ENCODE results near the gene ABHD2.
"Not testable (repeated sequence)": the region's sequence is repeated elsewhere in the genome, so short reads cannot be mapped to it uniquely, and the experiment has no call there.

ABHD2 gene

DNA sequence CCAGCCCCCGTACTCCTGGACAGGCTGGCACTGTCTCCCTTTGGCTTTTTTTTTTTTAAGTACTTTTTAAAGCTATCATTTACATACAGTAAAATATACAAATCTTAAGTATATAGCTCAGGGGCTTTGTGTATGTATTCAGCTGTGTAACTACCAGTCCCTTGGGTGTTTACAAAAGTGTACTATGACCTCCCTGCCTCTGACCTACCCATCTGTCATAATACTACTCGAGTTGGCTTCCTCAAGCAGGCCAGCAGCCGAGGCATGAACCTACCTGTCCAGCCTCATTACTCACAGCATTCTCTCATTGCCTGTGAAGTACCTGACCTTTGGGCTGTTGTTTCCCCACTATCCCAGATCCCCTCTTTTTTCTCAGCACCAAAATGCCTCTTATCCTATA is 33.2 kb downstream of the ABHD2 start:
- DNase-seq (ENCODE audit: low spot score) = peak; percentile 48

DNA sequence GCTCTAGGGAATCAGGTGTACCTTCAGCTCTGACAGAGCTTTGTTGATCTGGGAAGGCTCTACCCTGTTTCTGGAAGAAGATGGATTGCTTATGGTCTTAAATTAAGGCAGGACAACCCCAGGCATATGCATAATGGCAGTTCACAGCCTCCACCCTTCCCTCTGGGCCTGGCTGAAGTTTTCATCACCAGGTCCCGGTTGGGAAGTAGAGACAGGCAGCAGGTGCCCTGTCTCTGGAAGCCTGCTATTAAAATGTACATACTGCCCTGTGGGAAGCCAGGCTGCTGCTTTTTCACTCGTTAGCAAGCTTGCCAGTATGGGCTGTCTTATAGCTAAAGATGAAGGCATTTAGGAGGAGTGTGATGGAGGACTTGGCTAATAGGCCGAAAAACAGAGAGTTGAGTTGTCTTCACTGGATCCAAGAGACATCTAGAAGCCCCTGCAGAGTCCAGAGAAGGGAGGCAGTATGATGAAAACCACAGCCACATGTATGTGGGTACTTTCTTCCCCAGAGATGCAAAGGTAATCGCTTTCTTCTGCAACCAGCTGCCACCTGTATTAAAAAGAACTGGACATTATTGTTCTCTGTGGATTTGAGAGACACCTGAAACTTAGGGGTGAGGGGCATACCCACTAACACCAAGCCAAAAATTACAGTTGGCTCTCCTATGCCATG is 34.4 kb downstream of the ABHD2 start:
- no peak for DNase-seq (ENCODE audit: low spot score)

DNA sequence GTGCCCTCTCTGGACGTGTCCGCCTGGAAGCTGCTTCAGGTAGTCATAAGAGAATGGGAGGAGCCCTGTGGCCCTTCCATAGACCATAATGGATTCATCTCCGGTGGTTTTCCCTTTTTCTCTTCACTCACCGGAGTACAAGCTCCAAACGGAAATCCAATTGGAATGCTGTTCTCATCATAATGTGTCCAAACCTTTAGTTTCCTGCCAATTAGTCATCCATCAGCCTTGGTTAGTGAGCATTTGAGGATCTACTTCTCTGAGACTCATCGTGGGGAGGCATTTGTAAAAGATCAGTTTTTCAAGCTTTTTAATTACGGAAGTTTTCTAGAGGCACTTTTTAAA is 34.9 kb downstream of the ABHD2 start:
- DNase-seq (ENCODE audit: low spot score) = no peak

DNA sequence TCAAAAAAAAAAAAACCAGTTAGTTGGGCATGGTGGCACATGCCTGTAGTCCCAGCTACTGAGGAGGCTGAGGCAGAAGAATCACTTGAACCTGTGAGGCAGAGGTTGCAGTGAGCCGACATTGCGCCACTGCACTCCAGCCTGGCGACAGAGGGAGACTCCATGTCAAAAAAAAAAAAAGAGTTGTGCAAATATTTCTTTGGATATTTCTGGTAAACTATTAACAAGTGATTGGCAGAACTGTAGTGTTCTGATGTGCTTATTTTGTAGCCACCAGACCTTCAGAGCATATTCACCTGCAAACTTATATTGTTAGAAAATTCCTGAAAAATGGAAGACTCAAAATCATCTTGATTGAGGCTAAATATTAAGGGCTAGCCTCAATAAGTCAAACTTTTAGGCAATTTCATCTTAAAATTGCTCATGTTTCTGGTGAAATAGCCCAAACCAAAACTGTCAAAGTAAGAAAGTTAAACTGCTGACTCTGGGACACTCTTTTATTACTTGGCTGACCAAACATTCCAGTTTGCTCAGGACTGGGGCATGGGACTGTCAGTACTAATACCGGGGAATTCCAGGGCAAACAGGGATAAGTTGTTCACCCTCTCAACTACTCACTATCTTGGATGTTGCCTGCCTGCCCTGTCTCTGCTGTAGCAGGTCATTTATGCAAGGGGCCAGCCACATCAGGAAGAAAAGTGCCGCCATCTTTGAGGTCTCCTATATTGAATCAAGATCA is 37.0 kb downstream of the ABHD2 start:
- DNase-seq (ENCODE audit: low spot score) = peak; percentile 60

DNA sequence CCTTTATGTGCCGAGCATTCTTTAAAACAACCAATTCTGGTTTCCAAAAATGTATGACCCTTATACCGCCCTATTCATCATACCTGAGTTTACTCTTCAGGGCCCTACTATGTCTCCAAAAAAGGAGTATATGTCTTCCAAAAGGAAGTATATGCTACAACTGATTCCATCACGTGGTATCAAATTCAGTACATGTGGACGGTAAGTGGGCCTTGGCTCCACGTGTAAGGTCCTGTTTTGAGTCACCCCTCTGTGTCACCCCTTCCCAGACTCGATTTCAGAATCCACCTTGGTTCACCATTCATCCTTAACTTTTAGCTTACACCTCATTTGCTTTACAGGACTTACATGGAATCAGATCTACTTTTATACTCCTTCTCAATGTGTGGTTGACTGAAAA is 37.8 kb downstream of the ABHD2 start:
- DNase-seq (ENCODE audit: low spot score) = no peak

DNA sequence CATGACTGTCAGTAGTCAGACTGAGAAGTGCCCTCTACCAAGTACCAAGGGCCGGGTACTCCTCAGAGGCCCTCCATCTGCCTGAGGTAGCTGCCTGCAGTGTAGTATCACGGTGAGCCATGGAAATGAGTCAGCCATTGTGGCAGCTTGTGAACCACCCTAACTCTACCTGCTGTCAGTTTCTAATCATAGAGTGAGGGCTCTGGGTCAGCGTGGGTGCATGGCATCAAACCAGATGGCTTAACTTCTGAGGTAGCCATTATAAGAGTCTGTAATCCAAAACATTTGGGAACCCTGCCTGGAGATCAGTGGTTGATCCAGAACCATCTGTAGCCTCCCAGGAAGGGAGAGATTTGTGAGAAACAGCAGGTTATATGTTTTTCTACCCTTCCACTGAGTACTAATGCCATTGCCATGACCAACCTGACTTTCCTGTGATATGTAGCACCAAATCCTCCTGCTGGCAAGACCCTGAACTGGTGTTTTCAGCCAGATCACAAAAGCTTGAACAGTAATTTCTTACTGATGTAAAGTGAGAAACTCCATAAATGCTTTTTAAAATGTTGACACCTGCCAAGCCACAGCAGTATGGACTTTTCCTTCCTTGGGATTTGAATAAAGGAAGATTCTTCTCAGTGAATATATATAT is 38.9 kb downstream of the ABHD2 start:
- no peak for DNase-seq (ENCODE audit: low spot score)

DNA sequence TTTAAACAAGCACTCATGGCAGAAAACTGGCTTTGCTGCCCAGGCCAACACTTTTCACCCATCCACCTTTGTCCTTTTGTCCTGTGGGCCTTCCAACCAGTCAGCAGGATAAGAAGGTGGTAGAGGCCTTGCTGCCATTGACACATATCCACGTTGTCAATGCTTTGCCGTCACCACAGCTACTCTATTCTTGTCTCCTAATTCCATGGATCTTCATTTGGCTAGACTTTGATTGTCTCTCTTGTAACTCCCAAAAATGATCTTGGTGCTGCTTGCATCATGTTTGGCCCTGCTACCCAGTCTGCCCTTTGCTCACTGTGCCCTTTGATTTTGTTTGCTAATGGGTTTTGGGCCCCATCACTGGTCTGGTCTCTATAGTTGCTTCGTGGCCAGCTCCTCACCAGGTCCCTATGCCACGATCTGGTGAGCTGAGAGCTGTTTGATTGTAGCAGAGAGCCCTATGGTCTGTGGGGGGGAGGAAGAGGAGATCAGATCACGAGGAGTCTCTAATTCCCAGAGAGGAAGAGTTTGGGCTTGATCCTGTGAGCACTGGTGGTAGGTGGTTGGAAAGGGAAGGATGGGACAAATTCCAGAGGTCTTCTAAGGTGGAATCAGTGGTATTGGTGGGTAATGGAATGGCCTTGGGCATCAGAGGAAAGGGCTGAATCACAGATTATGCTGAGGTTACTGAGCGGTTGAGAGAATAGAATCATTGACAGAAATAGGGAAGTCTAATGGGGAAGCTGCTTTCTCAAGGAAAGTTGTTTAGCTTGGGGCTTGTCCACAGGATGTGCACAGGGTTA is 40.3 kb downstream of the ABHD2 start:
- no peak for DNase-seq (ENCODE audit: low spot score)

DNA sequence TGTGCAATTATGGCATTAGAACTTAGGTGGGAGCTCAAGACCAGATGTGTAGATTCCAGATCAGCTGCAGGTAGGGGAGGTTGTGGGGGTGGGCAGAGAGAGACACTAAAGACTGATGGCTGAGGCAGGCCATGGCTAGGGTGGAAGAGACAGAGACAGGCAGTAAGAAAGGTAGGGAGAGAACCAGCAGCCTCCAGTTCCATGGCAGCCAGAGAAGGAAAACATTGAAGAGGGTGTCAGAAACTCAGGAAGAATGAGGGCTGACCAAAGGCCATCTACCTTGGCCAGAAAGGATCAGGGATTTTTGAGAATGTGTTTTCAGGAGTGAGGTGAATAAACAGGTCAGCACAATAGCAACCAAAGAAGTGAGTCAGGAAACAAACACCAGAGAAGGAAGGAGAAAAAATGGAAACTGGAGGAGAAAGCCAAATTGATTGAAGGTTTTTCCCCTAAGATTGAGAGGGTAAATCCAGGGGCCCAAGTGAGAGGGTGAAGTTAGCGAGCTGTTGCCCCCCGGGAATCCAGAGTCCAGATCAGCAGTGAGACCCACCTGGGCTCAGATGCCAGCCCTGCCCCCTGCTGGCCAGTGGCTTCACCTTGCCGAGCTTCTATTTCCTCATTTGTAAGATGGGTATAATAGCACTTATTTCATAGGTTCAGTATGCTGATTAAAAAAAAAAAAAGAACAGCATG is 41.0 kb downstream of the ABHD2 start:
- peak; percentile 58 for DNase-seq (ENCODE audit: low spot score)

DNA sequence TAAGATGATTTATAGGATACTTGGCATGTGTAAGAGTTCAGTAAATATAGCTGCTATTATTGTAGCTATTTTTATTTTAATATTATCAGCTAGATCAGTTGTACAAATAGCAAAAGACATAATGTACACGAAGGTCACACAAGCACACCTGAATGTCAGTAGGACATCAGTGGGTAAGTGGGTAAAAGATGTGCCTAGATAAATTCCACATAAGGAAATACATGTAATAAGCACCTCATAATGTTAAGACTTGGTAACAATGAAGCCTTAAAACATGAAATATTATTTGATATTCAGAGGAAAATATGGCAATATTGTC is 41.5 kb downstream of the ABHD2 start:
- no peak for DNase-seq (ENCODE audit: low spot score)

DNA sequence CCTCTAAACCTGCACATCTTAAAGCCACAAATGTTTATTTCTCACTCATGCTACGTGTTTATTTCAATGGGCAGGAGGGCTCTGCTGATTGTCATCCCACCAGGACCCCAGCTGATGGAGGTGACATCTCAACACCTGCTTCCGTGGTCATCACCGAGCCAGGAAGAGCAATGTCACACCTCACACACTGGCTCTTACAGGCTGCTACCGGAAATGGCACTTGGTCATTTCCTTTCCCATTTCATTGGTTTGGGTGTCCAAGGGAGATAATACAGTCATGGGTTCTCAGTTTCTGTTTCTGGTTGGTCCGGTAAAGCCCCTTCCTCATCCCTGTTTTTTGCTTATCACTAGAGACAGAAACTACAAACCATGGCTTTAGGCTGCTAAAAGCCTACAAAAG is 41.9 kb downstream of the ABHD2 start:
- DNase-seq (ENCODE audit: low spot score) = no peak

DNA sequence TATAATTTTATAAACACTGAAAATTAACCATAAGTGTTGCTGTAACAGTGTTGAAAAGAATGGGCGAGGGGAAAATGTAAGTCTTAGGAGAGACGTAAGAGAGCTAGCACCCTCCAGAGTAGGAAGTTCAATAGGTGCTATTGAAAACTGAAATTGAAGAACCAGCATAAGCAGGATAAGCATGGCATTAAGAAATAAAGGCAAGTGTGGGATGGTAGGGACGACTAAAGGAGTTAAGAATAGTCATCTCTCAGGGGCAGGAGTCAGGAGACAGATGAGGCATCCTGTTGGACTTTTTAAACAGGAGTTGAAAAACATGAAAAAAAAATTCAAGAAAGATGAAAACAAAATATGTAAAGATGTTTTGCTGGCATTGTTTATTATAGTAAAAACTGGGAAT is 43.5 kb downstream of the ABHD2 start:
- DNase-seq (ENCODE audit: low spot score) = no peak

DNA sequence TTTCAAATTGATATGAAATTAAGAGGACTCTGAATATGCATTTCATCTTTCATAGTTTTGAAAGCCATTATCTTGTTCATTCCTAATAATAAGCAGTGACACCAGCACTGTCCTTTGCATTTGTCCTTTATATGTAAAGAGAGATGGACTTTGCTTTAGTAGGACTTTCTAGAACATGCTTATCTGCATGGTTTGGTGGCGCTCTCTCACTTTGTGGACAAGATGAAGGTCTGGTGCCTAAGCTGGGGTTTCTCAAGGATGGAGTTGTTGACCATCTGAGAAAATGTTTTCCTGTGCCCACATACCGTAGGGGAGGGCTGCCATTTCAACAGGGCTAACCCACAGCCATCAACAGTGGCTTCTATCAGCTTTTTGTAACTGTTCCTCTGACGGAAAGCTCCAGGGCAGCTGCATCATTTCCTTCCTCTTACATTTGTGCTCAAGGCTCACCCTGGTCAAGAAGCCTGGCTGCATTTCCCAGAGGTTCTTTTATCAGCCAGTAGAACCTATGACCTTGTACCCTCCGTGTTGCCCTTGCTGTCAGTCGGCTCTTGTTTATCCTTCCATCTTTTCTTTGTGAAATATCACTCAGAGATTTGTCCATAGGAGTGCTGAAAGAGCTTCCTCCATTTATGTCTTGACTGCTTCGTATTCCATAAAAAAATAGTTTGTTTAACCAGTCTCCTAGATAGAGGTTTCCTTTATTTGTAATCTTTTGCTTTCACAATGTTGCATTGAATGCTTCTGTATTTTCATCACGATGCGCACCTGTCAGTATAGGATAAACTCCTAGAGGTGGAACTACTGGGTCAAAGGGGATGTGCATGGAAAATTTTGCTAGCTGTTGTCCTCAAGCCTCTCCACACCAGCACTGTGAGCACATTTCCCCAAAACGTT is 44.6 kb downstream of the ABHD2 start:
- no peak for DNase-seq (ENCODE audit: low spot score)

DNA sequence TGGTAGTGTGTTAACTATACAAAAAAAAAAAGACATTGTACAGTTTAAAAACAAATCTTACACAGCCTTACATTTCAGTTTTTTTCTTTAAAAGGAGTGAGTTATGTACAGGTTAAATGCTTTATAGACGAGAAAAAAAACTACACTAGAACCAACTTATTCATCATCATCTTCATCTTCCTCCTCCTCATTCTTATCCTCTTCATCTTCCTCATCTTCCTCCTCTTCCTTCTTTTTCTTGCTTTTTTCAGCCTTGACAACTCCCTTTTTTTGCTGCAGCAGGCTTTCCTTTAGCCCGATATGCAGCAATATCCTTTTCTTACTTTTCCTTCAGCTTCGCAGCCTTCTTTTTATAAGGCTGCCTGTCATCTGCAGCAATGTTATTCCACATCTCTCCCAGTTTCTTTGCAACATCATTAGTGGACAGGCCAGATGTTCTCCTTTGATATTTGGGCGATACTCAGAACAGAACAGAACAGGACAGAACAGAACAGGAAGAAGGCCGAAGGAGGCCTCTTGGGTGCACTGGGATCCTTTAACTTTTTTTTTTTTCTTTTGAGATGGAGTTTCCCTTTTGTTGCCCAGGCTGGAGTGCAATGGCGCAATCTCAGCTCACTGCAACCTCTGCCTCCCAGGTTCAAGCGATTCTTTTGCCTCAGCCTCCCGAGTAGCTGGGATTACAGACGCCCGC is 47.3 kb downstream of the ABHD2 start:
- DNase-seq (ENCODE audit: low spot score) = not testable (repeated sequence)

DNA sequence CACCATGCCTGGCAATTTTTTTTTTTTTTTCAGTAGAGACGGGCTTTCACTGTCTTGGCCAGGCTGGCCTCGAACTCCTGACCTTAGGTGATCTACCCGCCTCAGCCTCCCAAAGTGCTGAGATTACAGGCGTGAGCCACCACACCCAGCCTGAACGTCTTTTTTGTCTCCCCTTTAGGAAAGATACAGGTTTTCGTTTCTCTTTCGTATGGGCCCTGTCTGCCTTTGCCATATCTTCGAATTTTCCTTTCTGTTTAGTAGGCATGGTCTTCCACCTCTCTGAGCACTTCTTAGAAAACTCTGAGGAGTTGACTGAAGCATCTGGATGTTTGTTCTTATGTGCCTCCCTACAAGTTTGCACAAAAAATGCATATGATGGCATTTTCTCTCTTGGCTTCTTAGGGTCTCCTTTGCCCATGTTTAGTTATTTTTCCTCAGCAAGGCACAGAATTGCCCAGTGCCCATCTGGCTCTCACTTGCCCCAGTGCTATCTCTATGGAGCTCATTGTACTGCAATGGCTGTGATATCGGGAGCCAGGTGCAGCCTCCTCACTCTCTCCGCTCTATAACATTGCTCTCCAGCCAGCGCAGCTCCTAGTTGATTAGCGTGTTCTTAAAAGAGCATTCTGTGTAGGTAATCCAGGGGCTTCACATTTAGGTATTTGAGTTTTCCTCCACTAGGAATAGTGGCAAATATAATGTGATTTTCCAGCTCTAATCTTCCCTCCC is 48.0 kb downstream of the ABHD2 start:
- DNase-seq (ENCODE audit: low spot score) = no peak

DNA sequence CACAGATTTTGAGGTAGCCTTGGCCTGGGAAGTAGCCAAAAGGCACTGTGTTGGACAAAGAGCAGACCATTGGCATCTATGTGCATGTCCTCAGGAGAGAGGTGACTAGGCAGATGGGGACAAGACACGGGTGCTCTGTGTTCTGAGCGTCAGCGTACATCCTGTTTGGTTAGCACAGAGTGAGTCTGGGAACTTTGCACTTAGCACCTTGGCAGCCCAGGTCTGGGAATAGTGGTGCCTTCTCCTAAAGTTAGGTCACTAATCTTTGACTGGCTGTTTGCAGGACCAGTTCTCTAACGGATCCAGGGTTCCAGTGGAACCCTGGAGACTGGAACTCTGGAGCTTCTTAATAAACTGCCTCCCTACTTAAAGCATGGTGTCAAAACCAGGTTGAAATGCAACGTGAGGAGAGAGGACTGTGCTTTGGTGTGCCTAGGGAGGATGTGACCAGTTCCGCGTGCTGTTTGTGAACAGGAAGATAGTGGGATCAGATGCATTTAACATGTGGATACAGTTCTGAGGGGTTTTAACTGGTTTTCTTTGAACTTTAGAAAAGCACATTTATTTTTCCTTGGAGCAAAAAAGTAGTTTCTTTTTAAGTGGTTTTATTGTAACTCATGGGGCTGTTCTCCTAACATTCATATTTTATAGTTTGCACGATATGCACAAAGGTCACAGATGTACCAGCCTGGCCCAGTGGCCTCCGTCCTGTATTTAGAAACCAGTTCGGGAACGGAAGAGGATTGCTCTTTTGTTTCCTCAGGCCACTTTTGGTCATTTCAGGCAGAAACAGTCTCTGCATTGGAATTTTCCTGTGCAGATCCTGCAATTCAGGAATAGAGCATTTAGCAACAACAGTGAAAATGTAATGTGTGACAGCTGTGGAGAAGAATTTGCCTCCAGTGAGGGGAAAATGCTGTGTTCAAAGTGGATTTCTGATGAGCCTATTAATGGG is 48.8 kb downstream of the ABHD2 start:
- DNase-seq (ENCODE audit: low spot score) = no peak

DNA sequence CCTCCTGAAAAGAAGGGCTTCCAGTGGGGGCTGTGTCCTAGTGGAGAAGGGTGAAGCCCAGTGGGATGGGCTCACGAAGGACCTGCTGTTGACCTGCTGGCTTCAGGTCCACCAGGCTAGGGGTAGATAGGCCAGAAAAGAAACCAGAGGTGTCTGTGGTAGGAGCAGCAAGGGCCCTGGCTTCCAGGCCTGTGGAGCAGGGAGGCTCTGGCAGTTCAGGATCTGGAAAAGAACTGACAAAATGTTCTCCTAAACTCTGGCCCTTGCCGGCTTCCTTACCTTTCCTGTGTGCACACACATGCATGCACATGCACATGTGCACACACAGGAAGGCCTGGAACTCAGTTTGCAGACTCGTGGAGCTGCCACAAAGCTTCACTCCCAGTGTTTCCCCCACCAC is 49.7 kb downstream of the ABHD2 start:
- DNase-seq (ENCODE audit: low spot score) = no peak

DNA sequence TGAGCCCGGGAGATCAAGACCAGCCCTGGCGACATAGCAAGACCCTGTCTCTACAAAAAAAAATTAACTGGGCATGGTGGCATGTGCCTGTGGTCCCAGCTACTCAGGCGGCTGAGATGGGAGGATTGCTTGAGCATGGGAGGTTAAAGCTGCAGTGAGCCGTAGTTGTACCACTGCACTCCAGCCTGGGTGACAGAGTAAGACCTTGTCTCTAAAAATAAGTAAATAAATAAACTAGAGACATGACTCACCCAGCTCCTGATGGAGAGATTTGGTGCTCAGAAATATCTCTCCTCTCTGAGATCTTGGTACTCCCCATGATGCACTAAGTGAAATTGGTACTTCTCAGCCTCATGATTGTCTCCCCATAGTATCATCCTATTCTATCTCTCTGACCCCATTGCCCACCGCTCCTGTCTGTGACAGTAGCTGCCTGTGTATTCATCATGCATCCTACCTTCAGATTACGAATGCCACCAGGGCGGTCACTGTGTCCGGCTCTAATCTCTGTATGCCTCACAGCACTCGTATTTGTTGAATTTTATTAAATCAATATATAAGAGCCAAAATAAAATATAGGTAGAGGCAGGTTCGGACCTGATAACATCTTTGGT is 50.9 kb downstream of the ABHD2 start:
- DNase-seq (ENCODE audit: low spot score) = no peak

Measured in HuH-7 (cell line).